Sigmoid colon (tissue), 4 donors: ENCODE results near the gene PTPRF.

Experiments used
- EP300 ChIP-seq, 4 donors: sonication (generic); formaldehyde crosslinking; IDR thresholded peaks; one replicate each; pipeline ENCODE4 v1.6.1; 2017; ENCODE audit warnings: antibody characterized with exemption in 4 of 4
- POLR2A ChIP-seq, 2 donors: fragments of 450-650 bp; IDR thresholded peaks; one replicate each; pipeline ENCODE4 v1.6.1; 2016; ENCODE audit warnings: antibody characterized with exemption in 2 of 2, mild to moderate bottlenecking in 2 of 2, moderate library complexity in 2 of 2
- POLR2AphosphoS5 ChIP-seq, 4 donors: sonication (generic); formaldehyde crosslinking; IDR thresholded peaks; one replicate each; pipeline ENCODE4 v1.6.1; 2017; ENCODE audit warnings: antibody characterized with exemption in 4 of 4
- TF ChIP-seq, protein P1 (sequence below), 4 experiments: fragments of 450-650 bp in 3 of 4; fragments of 200-600 bp in 1 of 4; IDR thresholded peaks; one replicate each; pipeline ENCODE4 v1.5.1; 2016 to 2019; ENCODE audit warnings: antibody characterized with exemption in 4 of 4, mild to moderate bottlenecking in 3 of 4, moderate library complexity in 2 of 4

DNA sequence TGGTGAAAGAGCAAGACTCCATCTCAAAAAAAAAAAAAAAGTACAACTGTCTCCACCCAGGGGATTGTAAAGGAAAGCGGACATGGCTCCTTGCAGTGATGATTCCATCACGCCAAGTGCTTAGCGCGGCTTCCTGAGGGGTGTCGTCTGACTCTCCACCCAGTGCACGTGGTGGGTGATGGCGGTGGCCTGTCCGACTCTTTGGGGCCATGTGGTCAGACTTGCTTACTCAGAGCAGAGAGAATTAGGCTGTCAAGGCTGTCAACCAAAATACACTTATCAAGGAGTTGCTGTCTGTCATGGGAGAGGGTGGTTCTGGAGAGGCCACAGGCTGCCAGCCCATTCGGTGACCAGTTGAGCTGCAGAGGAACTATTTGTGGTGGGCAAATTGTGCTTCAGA is 49.4 kb downstream of the PTPRF start:
- TF ChIP-seq, protein P1, sequence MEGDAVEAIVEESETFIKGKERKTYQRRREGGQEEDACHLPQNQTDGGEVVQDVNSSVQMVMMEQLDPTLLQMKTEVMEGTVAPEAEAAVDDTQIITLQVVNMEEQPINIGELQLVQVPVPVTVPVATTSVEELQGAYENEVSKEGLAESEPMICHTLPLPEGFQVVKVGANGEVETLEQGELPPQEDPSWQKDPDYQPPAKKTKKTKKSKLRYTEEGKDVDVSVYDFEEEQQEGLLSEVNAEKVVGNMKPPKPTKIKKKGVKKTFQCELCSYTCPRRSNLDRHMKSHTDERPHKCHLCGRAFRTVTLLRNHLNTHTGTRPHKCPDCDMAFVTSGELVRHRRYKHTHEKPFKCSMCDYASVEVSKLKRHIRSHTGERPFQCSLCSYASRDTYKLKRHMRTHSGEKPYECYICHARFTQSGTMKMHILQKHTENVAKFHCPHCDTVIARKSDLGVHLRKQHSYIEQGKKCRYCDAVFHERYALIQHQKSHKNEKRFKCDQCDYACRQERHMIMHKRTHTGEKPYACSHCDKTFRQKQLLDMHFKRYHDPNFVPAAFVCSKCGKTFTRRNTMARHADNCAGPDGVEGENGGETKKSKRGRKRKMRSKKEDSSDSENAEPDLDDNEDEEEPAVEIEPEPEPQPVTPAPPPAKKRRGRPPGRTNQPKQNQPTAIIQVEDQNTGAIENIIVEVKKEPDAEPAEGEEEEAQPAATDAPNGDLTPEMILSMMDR (IDR thresholded peaks at IDR 0.05) = no peak
- TF ChIP-seq EP300 (IDR thresholded peaks at IDR 0.05) = no peak
- TF ChIP-seq POLR2A (IDR thresholded peaks at IDR 0.05) = no peak
- no peak for TF ChIP-seq POLR2AphosphoS5 (IDR thresholded peaks at IDR 0.05)
